Ascending aorta (tissue), 2 donors: ENCODE results near the gene ATG9B. TPM values are rescaled to one million over a fixed set of nuclear protein-coding genes. Genes with fewer than 3 reads are reported as not detected.

Source experiments
- DNase-seq, 2 donors: peaks; one replicate each; pipeline ENCODE4 v3.0.0-alpha.2; 2019; ENCODE audit warnings: low spot score in 2 of 2
- H3K27ac ChIP-seq, 2 donors: fragments of 200-600 bp; sonication (generic); one replicate each; pipeline ENCODE4 v1.5.1; 2016 to 2017; ENCODE audit warnings: mild to moderate bottlenecking in 1 of 2
- H3K27me3 ChIP-seq: fragments of 200-600 bp; sonication (generic); one replicate; pipeline ENCODE4 v1.5.1; 2017
- H3K36me3 ChIP-seq, 2 donors: fragments of 200-600 bp; sonication (generic); one replicate each; pipeline ENCODE4 v1.5.1; 2016
- H3K4me1 ChIP-seq, 2 donors: fragments of 200-600 bp; sonication (generic); one replicate each; pipeline ENCODE4 v1.5.1; 2016 to 2017; ENCODE audit warnings: mild to moderate bottlenecking in 1 of 2
- H3K4me3 ChIP-seq, 2 donors: fragments of 200-600 bp; sonication (generic); one replicate each; pipeline ENCODE4 v1.5.1; 2016 to 2017; ENCODE audit warnings: mild to moderate bottlenecking in 1 of 2
- H3K9me3 ChIP-seq, 2 donors: fragments of 200-600 bp; sonication (generic); one replicate each; pipeline ENCODE4 v1.5.1; 2016
- intact Hi-C: fragments of 100-400 bp; cut with DNase I; formaldehyde crosslinking; loops from one replicate; pipeline ENCODE4 v1.15.1; 2023
- total RNA-seq: library from RNA; depleted of rRNA; stranded (reverse); fragments of >200 nt; gene quantifications from one replicate; pipeline ENCODE4 v1.1.0, GENCODE V29; 2016
- TF ChIP-seq, protein P1 (sequence below), 3 experiments: fragments of 200-600 bp in 2 of 3; fragments of 450-650 bp in 1 of 3; sonication (generic) in 2 of 3; IDR thresholded peaks; one replicate each; pipeline ENCODE4 v1.5.1; 2016 to 2019; ENCODE audit warnings: antibody characterized with exemption in 3 of 3, mild to moderate bottlenecking in 1 of 3, moderate library complexity in 1 of 3

Gene ATG9B
- total RNA-seq, 1 donor from 2014 or later, result not detected

DNA sequence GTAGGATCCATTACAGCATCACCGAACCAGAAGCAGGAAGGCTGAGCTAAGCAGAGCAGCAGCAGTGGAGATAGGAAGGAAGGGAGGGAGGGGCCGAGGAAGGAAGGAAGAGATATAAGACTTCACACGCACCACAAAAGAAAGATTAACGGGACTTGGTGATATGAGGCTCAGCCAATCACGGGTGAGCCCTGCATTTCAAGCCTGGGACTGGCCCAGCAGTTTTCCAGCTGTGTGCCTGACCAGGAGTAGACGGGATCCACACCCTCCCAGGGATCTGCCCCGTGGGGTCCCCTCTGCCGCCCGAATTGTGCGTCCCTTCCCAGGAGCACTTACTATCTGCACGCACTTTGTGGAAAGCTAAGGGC, 16.2 kb downstream of the ATG9B start:
- H3K27me3 ChIP-seq, result peaks cover 3% of the 10 kb centered on the region
- H3K36me3 ChIP-seq, result no peaks in the 10 kb centered on the region
- peak overlapping the region in 1 of 2 donors; percentile 20 for H3K4me3 ChIP-seq
- TF ChIP-seq, protein P1, sequence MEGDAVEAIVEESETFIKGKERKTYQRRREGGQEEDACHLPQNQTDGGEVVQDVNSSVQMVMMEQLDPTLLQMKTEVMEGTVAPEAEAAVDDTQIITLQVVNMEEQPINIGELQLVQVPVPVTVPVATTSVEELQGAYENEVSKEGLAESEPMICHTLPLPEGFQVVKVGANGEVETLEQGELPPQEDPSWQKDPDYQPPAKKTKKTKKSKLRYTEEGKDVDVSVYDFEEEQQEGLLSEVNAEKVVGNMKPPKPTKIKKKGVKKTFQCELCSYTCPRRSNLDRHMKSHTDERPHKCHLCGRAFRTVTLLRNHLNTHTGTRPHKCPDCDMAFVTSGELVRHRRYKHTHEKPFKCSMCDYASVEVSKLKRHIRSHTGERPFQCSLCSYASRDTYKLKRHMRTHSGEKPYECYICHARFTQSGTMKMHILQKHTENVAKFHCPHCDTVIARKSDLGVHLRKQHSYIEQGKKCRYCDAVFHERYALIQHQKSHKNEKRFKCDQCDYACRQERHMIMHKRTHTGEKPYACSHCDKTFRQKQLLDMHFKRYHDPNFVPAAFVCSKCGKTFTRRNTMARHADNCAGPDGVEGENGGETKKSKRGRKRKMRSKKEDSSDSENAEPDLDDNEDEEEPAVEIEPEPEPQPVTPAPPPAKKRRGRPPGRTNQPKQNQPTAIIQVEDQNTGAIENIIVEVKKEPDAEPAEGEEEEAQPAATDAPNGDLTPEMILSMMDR (IDR thresholded peaks at IDR 0.05), result no peak
- H3K27ac ChIP-seq, result no peak overlapping the region
- H3K9me3 ChIP-seq, result no peaks in the 10 kb centered on the region
- peaks cover 0 to under 1% of the 10 kb centered on the region in 2 donors for H3K4me1 ChIP-seq
- intact Hi-C loops, result no loop called here
- DNase-seq, result no peak

DNA sequence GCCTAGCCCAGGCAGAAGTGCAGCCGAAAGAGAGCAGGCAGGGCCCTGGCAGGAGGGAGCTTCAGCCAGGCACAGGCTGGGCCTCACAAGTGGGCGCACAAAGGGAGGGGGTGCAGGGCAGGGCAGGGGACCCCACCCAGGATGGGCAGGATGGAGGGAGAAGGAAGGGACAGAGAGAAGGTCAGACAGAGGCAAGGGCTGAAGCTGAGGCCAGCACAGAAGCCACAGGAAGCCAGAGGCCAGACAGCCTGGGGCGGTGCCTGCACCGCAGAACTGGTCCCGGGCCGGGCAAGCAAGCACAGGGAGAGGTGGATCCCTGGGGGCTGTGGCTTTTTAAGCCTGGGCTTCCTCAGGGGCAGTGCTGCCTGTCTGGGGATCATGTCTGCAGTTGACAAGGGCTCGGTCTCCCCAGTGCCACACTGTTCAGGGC, 16.8 kb downstream of the ATG9B start:
- no peak for DNase-seq
- Histone ChIP-seq H3K4me3 (no peak overlapping the region), H3K36me3 (no peaks in the 10 kb centered on the region), H3K4me1 (no peaks in the 10 kb centered on the region), H3K9me3 (no peaks in the 10 kb centered on the region), H3K27me3 (no peaks in the 10 kb centered on the region), H3K27ac (no peak overlapping the region)
- TF ChIP-seq, protein P1 (IDR thresholded peaks at IDR 0.05), result no peak
- intact Hi-C loops, result no loop called here

DNA sequence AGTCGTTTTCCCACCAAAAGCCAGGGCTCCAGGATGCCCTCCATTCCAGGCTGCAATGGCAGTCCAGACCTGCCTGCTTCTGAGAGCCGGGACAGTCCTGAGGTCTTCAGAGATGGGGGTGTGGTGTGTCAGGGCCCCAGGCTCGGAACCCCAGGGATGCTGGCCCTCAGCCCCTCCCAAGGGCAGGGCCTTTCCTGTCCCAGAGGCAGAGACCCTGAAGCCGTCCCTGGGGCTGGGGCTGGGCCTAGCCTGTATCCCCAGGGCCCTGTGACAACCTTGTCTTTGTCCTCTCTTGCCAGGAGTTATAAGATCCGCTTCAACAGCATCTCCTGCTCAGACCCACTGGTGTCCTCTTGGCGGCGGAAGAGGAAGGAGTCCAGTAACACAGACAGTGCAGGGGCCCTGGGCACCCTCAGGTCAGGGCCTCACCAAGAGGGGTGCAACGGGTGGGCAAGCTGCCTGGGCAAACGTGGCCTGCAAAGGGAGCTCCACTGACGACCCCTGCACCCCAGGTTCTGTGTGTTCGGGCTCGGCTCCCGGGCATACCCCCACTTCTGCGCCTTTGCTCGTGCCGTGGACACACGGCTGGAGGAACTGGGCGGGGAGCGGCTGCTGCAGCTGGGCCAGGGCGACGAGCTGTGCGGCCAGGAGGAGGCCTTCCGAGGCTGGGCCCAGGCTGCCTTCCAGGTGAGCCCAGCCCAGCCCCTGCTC, 17.5 kb downstream of the ATG9B start:
- intact Hi-C loops, result no loop called here
- Histone ChIP-seq H3K27me3 (no peaks in the 10 kb centered on the region), H3K27ac (no peak overlapping the region), H3K4me3 (no peak overlapping the region), H3K36me3 (no peaks in the 10 kb centered on the region), H3K9me3 (no peaks in the 10 kb centered on the region), H3K4me1 (no peaks in the 10 kb centered on the region)
- no peak for DNase-seq
- TF ChIP-seq, protein P1 (IDR thresholded peaks at IDR 0.05), result no peak

DNA sequence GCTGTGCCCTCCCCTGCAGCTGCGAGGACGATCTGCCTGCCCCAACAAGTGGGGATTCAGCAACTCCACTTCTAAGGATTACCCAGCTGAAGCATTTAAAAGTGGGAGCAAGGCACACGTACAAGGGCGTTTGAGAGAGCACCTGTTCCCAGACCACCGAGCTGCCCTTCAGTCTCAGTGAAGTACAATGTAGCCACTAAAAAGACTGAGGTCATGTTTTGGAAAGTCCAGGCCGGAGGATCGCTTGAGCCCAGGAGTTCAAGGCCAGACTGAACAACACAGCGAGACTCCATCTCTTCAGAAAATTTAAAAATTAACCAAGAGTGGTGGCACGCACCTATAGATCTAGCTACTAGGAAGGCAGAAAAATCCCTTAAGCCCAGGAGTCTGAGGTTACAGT, 18.7 kb downstream of the ATG9B start:
- no peaks in the 10 kb centered on the region for H3K36me3 ChIP-seq
- TF ChIP-seq, protein P1 (IDR thresholded peaks at IDR 0.05), result no peak

DNA sequence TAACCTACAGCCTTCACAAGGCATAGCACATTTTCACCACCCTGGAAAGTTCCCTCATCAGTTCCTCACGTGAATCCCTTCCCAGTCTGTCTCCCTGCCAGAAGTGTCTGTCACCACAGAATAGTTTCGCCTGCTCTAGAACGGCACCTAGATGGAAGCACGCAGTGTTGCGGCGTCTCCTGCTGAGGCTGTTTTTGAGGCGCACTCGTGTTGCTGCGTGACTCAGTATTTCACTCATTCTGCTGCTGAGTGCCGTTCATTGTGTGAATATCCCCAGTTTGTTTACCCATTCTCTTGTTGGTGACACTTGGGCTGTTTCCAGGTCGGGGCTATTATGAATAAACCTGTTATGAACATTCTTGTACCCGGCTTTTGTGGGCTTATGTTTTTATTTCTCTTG, 20.7 kb downstream of the ATG9B start:
- no peaks in the 10 kb centered on the region for H3K36me3 ChIP-seq
- no peaks in the 10 kb centered on the region for H3K27me3 ChIP-seq
- no peak for DNase-seq
- intact Hi-C loops, result no loop called here
- H3K4me3 ChIP-seq, result no peak overlapping the region
- no peak overlapping the region for H3K27ac ChIP-seq
- TF ChIP-seq, protein P1 (IDR thresholded peaks at IDR 0.05), result no peak
- H3K9me3 ChIP-seq, result no peaks in the 10 kb centered on the region
- H3K4me1 ChIP-seq, result no peaks in the 10 kb centered on the region

More for the DNA sequence above, 18.7 kb downstream of the ATG9B start:
- H3K4me1 ChIP-seq, result no peaks in the 10 kb centered on the region
- H3K4me3 ChIP-seq, result no peak overlapping the region
- intact Hi-C loops, result no loop called here
- H3K9me3 ChIP-seq, result no peaks in the 10 kb centered on the region
- no peaks in the 10 kb centered on the region for H3K27me3 ChIP-seq
- H3K27ac ChIP-seq, result no peak overlapping the region
- DNase-seq, result no peak
